ENCODE results near the gene LYPD6B. TPM values are rescaled to one million over a fixed set of nuclear protein-coding genes. Genes with fewer than 3 reads are reported as not detected.

Gene LYPD6B
- total and polyA plus RNA-seq, 10 donors = 0.46 to 3.5 (median 1.9) TPM

- no peak overlapping the region for H3K4me3 ChIP-seq
These were observed 148.6 kb downstream of the LYPD6B start for GRCh38 chr2:149187057-149187456.

GRCh38 chr2:149188291-149188690 lies 149.8 kb downstream of the LYPD6B start:
- DNase-seq = no peak
- H3K4me3 ChIP-seq = no peak overlapping the region
- TF ChIP-seq POLR2A (IDR thresholded peaks at IDR 0.05) (no peak), CTCF (IDR thresholded peaks at IDR 0.05 in 8 of 11, conservative IDR thresholded peaks at IDR 0.05 in 3 of 11) (no peak), POLR2AphosphoS5 (IDR thresholded peaks at IDR 0.05) (no peak)
- H3K36me3 ChIP-seq = no peaks in the 10 kb centered on the region
- intact Hi-C loops (cut with DNase I; ENCODE audit: low total_unique reads) = no loop called here
- 43 to 79% (median 68%) methylated on average over 1 of the region's 1 CpG for WGBS, 5 donors
- no peaks in the 10 kb centered on the region for H3K9me3 ChIP-seq
- no peaks in the 10 kb centered on the region for H3K4me1 ChIP-seq
- no peak overlapping the region for H3K27ac ChIP-seq
- H3K27me3 ChIP-seq (replicated peaks in 1 of 7) = no peaks in the 10 kb centered on the region

More at GRCh38 chr2:149187057-149187456, 148.6 kb downstream of the LYPD6B start:
- Histone ChIP-seq H3K9me3 (no peaks in the 10 kb centered on the region), H3K27me3 (replicated peaks in 1 of 7) (no peaks in the 10 kb centered on the region), H3K27ac (no peak overlapping the region), H3K36me3 (no peaks in the 10 kb centered on the region), H3K4me1 (no peaks in the 10 kb centered on the region)
- DNase-seq = no peak
- no peak for TF ChIP-seq POLR2A (IDR thresholded peaks at IDR 0.05)
- intact Hi-C loops (cut with DNase I; ENCODE audit: low total_unique reads) = no loop called here

- no peak for TF ChIP-seq POLR2A (IDR thresholded peaks at IDR 0.05)
- no peak for TF ChIP-seq POLR2AphosphoS5 (IDR thresholded peaks at IDR 0.05)
- TF ChIP-seq CTCF (IDR thresholded peaks at IDR 0.05 in 8 of 11, conservative IDR thresholded peaks at IDR 0.05 in 3 of 11) = no peak
- H3K36me3 ChIP-seq = no peaks in the 10 kb centered on the region
- no peaks in the 10 kb centered on the region for H3K9me3 ChIP-seq
- no peaks in the 10 kb centered on the region for H3K27me3 ChIP-seq (replicated peaks in 1 of 7)
- H3K4me1 ChIP-seq = no peaks in the 10 kb centered on the region
- H3K27ac ChIP-seq = no peak overlapping the region
- intact Hi-C loops (cut with DNase I; ENCODE audit: low total_unique reads) = no loop called here
- no peak for DNase-seq
- no peak overlapping the region for H3K4me3 ChIP-seq
These were observed 151.3 kb downstream of the LYPD6B start for GRCh38 chr2:149189769-149190168.

GRCh38 chr2:149191915-149192314 lies 153.4 kb downstream of the LYPD6B start:
- Histone ChIP-seq H3K9me3 (no peaks in the 10 kb centered on the region), H3K4me1 (no peaks in the 10 kb centered on the region), H3K27me3 (replicated peaks in 1 of 7) (no peaks in the 10 kb centered on the region), H3K27ac (no peak overlapping the region), H3K36me3 (no peaks in the 10 kb centered on the region), H3K4me3 (no peak overlapping the region)
- intact Hi-C loops (cut with DNase I; ENCODE audit: low total_unique reads) = no loop called here
- WGBS, 5 donors = 81 to 95% (median 85%) methylated on average over 5 of the region's 5 CpGs
- DNase-seq = no peak
- TF ChIP-seq CTCF (IDR thresholded peaks at IDR 0.05 in 8 of 11, conservative IDR thresholded peaks at IDR 0.05 in 3 of 11) = no peak
- TF ChIP-seq POLR2A (IDR thresholded peaks at IDR 0.05) = no peak
- no peak for TF ChIP-seq POLR2AphosphoS5 (IDR thresholded peaks at IDR 0.05)

- no peak for TF ChIP-seq POLR2A (IDR thresholded peaks at IDR 0.05)
- TF ChIP-seq POLR2AphosphoS5 (IDR thresholded peaks at IDR 0.05) = no peak
- TF ChIP-seq CTCF (IDR thresholded peaks at IDR 0.05 in 8 of 11, conservative IDR thresholded peaks at IDR 0.05 in 3 of 11) = no peak
- no peaks in the 10 kb centered on the region for H3K36me3 ChIP-seq
- 81 to 96% (median 89%) methylated on average over 1 of the region's 1 CpG for WGBS, 5 donors
- no peak overlapping the region for H3K27ac ChIP-seq
- intact Hi-C loops (cut with DNase I; ENCODE audit: low total_unique reads) = no loop called here
- H3K9me3 ChIP-seq = no peaks in the 10 kb centered on the region
- no peaks in the 10 kb centered on the region for H3K27me3 ChIP-seq (replicated peaks in 1 of 7)
- H3K4me3 ChIP-seq = no peak overlapping the region
- no peaks in the 10 kb centered on the region for H3K4me1 ChIP-seq
- no peak for DNase-seq
These were observed 153.9 kb downstream of the LYPD6B start for GRCh38 chr2:149192427-149192826.

Measured in spleen (tissue), 11 donors.